Bronchial epithelial cell (primary cell): ENCODE results near the gene GPR143. TPM values are rescaled to one million over a fixed set of nuclear protein-coding genes. Genes with fewer than 3 reads are reported as not detected.
A peak's percentile ranks its signal among the peaks of the same experiment; 100 is the strongest.

Experiments
- DNase-seq: peaks from one replicate; pipeline ENCODE4 v3.0.0-alpha.2; 2010; ENCODE audit warnings: low read depth
- FAIRE-seq: peaks from 2 replicates; lab custom pipeline; 2011; peaks lifted over from hg19 to GRCh38; lab: Jason Lieb, UNC
- H3K27me3 ChIP-seq: 2 replicates; pipeline ENCODE4 v1.5.1; 2011; ENCODE audit warnings: low read length; ENCODE audit not compliant: control insufficient read depth, insufficient read depth
- H3K36me3 ChIP-seq: 2 replicates; pipeline ENCODE4 v1.5.1; 2011; ENCODE audit warnings: low read length; ENCODE audit not compliant: control insufficient read depth, insufficient read depth
- H3K4me3 ChIP-seq: 2 replicates; pipeline ENCODE4 v1.5.1; 2011; ENCODE audit warnings: mild to moderate bottlenecking, low read depth, low read length, control low read depth
- CTCF ChIP-seq: IDR thresholded peaks from 2 replicates; pipeline ENCODE4 v1.5.1; 2011; ENCODE audit warnings: mild to moderate bottlenecking, moderate library complexity, low read length, control low read depth, inconsistent platforms; ENCODE audit not compliant: insufficient read depth, severe bottlenecking
- total RNA-seq: library from RNA; depleted of rRNA; stranded (reverse); fragments of >200 nt; gene quantifications from 2 replicates; pipeline ENCODE4 v1.2.1, GENCODE V29; 2014

Gene GPR143
- total RNA-seq, 1 donor from 2014 or later = 0.79 TPM

GRCh38 chrX:9710332-9710731 is 55.3 kb downstream of the GPR143 start:
- Histone ChIP-seq H3K27me3 (no peaks in the 10 kb centered on the region), H3K36me3 (peaks cover 7% of the 10 kb centered on the region), H3K4me3 (no peak overlapping the region)
- DNase-seq (no peak), FAIRE-seq (no peak)
- no peak for TF ChIP-seq CTCF

DNA sequence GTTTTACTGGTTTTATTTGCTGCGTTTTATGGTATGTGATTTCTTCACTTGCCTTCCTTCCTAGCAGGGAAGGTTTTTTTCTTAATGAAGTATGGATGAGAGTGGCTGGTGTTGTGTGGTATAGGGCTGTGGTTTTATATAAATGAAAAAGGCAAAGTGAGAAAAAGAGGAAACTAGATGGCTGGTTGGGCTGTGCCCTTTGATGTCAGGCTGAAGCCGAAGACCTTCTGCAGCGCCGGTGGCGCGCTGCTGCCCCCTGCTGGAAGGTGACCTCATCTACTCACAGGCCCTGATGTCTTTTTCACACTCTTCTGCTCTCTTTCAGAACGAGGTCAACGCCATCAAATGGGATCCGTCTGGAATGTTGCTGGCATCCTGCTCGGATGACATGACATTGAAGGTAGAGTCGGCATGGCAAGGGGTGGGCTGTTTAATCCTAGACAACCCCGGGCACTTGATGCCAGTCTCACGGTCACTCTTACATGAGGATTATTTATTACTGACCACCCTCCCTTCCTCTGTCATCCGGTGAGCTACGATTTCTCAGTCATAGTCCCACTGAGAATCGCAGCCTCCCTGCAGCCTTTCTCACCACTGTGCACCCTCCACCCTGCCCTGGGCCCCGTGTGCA is 56.6 kb downstream of the GPR143 start:
- Histone ChIP-seq H3K27me3 (no peaks in the 10 kb centered on the region), H3K36me3 (peaks cover 7% of the 10 kb centered on the region), H3K4me3 (no peak overlapping the region)
- DNase-seq = peak; percentile 29
- TF ChIP-seq CTCF = peak; percentile 84
- FAIRE-seq = peak; percentile 86

- FAIRE-seq (no peak), DNase-seq (no peak)
- Histone ChIP-seq H3K27me3 (no peaks in the 10 kb centered on the region), H3K4me3 (no peak overlapping the region), H3K36me3 (peaks cover 7% of the 10 kb centered on the region)
- TF ChIP-seq CTCF = no peak
Observed at GRCh38 chrX:9708086-9708485, 57.6 kb downstream of the GPR143 start.

DNA sequence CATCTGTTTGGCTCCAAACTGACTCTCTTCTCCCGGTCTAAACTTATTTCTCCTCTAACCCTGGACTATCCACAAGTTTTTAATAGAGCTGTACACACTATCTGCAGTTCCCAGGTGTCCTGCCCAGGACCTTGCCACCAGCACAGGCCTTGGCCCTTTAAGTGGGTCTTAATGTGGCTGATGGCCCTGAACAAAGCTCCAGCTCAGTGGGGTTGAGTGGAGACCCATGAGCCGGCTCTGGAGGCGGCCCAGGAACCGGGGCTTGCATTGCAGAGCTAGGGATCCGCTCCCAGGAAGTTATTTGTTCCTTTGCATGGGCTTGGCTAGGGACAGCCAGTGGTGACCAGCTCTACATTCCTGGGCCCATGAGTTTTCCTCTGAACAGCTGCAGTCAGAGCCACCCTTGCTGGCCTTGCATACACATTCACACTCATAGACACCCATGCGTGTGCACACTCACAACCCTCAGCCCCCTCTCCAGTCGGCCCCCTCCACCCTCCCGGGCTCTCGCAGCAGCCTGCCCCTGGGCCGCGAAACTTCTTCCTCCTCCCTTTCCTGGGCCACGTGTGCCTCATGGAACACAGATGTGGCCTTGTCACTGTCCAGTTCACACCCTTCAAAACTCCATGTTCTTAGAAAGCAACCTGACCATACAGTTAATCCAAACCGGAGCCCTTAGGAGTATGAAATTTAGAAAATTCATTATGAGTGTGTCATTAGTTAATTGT is 58.2 kb downstream of the GPR143 start:
- no peak overlapping the region for H3K4me3 ChIP-seq
- no peak for TF ChIP-seq CTCF
- peaks cover 7% of the 10 kb centered on the region for H3K36me3 ChIP-seq
- DNase-seq = no peak
- no peaks in the 10 kb centered on the region for H3K27me3 ChIP-seq
- no peak for FAIRE-seq

DNA sequence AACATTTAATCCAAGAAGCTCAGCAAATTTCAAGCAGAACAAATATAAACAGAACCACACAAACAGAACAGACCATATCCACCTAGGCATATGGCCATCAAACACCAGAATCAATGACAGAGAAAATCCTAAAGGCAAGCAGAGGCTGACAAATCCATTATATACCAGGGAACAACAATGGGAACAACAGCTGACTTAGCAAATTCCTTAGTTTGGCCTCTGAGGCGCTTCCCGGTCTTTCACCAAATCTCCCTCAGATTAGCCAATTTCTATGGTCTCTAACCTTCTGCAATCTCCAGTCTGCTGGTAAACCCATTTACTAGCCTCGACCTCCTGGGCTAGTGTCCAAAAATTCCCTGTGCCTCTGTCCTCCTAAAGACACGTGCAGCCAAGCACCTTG is 59.2 kb downstream of the GPR143 start:
- TF ChIP-seq CTCF = no peak
- no peak for FAIRE-seq
- H3K27me3 ChIP-seq = no peaks in the 10 kb centered on the region
- H3K36me3 ChIP-seq = peaks cover 1% of the 10 kb centered on the region
- no peak for DNase-seq
- no peak overlapping the region for H3K4me3 ChIP-seq
